GM19463 (cell line): ENCODE measurements around the gene CACHD1.
"Not testable (repeated sequence)": the region's sequence is repeated elsewhere in the genome, so short reads cannot be mapped to it uniquely, and the experiment has no call there.

Experiments
- ATAC-seq: cut with Tn5 transposase; IDR thresholded peaks from one replicate; pipeline ENCODE4 v1.9.1; 2021; ENCODE audit warnings: mild to moderate bottlenecking, moderate library complexity; ENCODE audit not compliant: unreplicated experiment

Gene CACHD1

GRCh38 chr1:64495878-64496277 lies 25.9 kb downstream of the CACHD1 start:
- ATAC-seq: no peak

GRCh38 chr1:64496606-64497005 lies 26.7 kb downstream of the CACHD1 start:
- ATAC-seq: no peak

GRCh38 chr1:64497088-64497883 lies 27.4 kb downstream of the CACHD1 start:
- ATAC-seq: no peak

DNA sequence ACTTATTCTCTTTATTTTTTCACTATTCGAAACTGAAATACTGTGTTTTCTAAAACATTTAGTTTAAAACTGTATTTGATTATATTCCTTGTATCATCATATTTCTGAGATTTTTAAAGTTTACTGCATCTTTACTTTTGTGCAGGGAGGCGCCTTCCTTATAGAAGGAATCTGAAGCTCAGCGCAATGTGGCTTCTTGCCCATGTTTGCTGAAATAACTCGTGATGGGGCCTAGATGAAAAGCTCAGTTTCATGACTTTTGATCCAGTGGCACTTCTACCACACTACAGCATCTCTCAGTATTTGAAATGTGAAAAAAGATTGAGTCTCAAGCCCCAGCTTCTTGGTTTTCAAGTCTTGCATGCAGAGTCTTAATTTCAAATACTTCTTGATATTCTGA lies 28.4 kb downstream of the CACHD1 start:
- ATAC-seq: no peak

- ATAC-seq: no peak
Measured at GRCh38 chr1:64499011-64499410, 29.1 kb downstream of the CACHD1 start.

GRCh38 chr1:64499966-64500365 lies 30.0 kb downstream of the CACHD1 start:
- ATAC-seq: no peak

- no peak for ATAC-seq
Measured at GRCh38 chr1:64502083-64502482, 32.2 kb downstream of the CACHD1 start.

GRCh38 chr1:64502931-64503330 lies 33.0 kb downstream of the CACHD1 start:
- ATAC-seq: no peak

DNA sequence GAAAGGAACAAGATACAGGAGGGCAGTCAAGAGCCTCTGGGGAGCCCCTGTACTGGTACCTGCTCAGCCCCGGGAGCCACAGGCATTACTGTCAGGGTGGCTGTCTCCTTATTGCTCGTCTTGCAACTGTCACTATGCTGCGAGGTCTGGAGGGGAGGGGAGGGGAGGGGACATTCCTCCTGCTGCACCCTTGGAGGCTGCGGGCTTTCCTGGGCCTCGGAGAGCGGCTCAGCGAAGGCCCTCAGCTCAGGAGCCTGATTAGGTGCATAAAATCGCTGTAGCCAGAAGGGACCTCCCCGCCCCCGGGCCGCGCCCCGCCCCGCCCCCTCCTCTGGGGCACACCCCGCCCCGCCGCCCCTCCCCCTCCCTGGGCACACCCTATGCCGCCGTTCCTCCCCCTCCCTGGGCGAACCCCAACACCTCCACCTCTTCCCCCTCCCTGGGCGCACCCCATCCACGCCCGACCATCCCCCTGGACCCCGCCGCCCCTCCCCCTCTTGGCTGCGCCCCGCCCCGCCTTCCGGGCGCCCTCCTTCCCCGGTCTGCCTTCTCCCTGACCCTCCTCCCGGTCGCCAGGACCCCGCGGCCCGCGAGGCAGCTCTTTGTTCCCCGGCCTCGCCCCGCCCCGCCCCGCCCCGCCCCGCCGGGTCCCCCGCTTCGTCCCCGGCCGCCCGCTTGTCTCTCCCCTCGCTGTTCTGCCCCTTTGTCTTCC lies 35.5 kb downstream of the CACHD1 start:
- ATAC-seq: no peak

DNA sequence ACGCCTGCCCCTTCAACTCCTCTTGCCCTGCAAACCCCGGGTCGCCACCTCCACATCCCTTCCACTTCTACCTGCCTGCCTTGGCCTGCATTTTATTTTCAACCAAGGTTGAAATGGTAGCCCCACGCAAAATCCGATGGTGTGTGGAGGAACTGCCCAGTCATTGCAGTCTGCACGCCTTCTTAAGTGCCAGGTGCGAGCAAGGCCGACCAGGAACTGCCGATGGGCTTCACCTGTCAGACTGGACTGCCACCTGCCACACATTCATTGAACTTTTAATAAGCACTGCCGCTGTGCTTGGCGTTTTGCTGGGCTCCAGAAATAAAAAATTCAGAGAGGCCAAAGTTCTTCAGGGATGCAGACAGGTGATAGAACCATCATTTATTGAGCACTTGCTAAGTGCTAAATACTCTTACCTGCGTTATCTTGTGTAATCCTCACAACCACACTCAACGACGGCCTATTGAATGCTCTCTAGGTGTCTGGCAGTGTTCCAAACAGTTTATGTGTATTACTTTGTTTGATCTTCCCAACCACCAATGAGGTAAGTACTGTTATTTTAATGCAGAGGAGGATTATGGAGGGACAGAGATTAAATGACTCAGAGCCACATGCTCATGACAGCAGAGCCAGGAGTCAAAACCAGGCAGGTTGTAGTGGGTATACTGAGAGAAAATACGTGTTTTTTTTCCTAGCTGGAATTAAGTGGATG lies 36.2 kb downstream of the CACHD1 start:
- ATAC-seq: no peak

DNA sequence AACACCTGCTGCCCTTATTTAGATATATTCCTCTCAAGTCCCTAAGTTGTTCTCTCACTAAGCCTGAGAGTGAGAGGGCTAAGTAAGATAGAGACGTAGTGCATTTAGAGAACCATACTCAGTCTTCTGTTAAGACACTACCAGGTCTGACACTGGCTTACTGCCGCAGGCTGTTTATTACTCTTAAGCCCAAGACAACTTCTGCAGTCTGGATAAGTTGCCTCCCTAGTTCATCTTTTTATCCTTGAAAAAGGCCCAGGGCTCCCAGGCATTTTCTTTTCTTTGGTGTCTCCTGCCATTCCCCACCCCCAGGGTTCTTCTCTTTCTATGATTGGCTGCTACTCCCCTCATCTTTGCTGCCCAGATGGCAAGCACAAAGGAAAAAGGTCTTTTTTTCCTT lies 38.7 kb downstream of the CACHD1 start:
- ATAC-seq: no peak

DNA sequence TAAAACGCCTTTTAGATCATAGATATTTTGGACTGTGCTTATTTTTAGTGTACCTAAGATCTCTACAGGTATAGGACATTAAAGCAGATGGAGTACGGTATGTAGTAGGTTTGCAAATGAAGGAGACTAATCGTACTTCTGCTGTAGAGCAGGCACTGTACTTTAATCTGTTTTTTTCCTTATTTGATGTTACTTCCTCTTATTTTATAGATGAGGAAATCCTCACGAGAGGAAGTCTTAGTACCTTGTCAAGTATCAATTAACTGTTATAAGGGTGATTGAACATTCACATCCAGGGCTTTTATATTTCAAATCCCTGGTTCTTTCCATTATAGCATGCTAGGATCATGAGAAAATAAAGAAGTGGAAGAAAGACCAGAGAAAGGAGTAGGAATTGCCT lies 41.1 kb downstream of the CACHD1 start:
- no peak for ATAC-seq

DNA sequence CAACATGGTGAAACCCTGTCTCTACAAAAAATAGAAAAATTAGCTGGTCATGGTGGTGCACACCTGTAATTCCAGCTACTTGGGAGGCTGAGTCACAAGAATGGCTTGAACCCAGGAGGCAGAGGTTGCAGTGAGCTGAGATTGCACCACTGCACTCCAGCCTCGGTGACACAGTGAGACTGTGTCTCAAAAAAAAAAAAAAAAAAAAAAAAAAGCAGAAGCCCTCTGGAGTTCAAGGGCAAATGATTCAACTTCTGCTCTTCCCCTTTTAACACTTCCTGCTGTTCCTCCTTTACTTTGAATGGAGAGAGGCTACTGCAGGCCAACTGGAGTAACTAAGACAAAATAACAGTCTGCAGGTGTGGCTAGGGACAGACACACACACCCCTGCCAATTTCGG lies 42.3 kb downstream of the CACHD1 start:
- ATAC-seq: not testable (repeated sequence)

GRCh38 chr1:64513545-64513944 lies 43.6 kb downstream of the CACHD1 start:
- no peak for ATAC-seq

GRCh38 chr1:64514197-64514765 lies 44.4 kb downstream of the CACHD1 start:
- ATAC-seq: no peak

GRCh38 chr1:64515427-64515826 lies 45.5 kb downstream of the CACHD1 start:
- no peak for ATAC-seq

DNA sequence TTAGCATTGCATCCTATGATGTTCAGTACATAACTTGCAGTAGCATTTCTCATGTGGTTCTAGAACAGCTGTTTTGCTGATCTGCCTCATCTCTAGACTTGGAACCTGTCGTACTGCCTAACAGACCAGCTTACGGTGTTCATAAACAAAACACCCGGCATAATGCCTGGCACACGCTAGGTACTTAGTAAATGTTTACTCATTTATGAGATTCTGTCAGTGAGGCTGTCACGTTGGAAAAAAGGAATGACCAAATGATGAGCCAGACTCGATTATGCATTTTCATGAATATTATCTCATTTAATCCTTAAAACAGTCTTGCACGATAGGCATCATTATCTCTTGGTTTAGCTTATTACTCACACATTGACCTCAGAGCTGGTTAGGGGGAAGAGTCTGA lies 46.4 kb downstream of the CACHD1 start:
- ATAC-seq: no peak

- no peak for ATAC-seq
Measured at GRCh38 chr1:64516803-64517568, 47.1 kb downstream of the CACHD1 start.

DNA sequence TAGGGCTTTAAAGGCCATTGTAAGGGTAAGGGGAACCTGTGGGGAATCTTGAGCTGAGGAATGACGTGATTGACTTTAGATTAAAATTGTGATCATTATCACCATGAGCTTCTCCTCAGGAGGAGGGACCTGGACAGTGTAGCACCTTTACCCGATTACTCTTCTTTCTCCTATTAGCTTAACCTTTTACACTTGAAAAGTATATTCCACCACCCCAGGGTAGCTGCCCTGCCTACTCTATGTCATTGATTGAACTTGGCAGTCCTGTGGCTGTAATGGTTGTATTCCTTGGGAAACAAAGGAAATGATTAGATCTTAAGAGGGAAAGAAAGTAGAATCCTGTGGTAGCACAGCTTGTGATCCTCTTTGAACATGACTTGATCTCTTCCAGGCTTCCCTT lies 47.7 kb downstream of the CACHD1 start:
- no peak for ATAC-seq

GRCh38 chr1:64518692-64519481 lies 49.0 kb downstream of the CACHD1 start:
- no peak for ATAC-seq
